IMR-90 (cell line): ENCODE data around the gene NUBPL. TPM values are rescaled to one million over a fixed set of nuclear protein-coding genes. Genes with fewer than 3 reads are reported as not detected.

Experiments
- ATAC-seq: fragments of 200-7000 bp; cut with Tn5 transposase; 2 replicates; pipeline ENCODE4 v1.9.1; 2020; ENCODE audit warnings: low read depth, mild to moderate bottlenecking, moderate library complexity
- BruUV-seq: library from RNA; stranded (reverse); fragments of 400-500 nt; replicated peaks from 2 replicates; lab custom pipeline; 2021; lab: Mats Ljungman, UMichigan
- CTCF ChIA-PET: fragments of 300-600 bp; formaldehyde crosslinking; extraction: SDS; loops from one replicate; lab custom pipeline; 2021; ENCODE audit warnings: antibody characterized with exemption; lab: Yijun Ruan, JAX
- POLR2A ChIA-PET: fragments of 300-600 bp; sonication (Branson Sonifier 250); formaldehyde crosslinking; loops from one replicate; lab custom pipeline; 2022; ENCODE audit warnings: antibody characterized with exemption; ENCODE audit not compliant: unreplicated experiment; lab: Charles Lee
- DNase-seq: peaks from one replicate; pipeline ENCODE4 v3.0.0; 2013
- H2AFZ ChIP-seq: replicated peaks from 2 replicates; pipeline ENCODE3; 2013; ENCODE audit warnings: low read length, mild to moderate bottlenecking; ENCODE audit not compliant: poor library complexity
- H2AK5ac ChIP-seq: 2 replicates; pipeline ENCODE4 v1.6.1; 2013; ENCODE audit warnings: low read depth, low read length, inconsistent platforms
- H2AK9ac ChIP-seq: replicated peaks from 2 replicates; pipeline ENCODE3; 2013; ENCODE audit warnings: mild to moderate bottlenecking, low read depth, low read length, moderate library complexity; ENCODE audit not compliant: poor library complexity
- H2BK120ac ChIP-seq: 2 replicates; pipeline ENCODE4 v1.6.1; 2013; ENCODE audit warnings: low read depth, low read length, inconsistent platforms
- H2BK15ac ChIP-seq: 3 replicates; pipeline ENCODE4 v1.6.1; 2013; ENCODE audit warnings: low read depth, low read length, inconsistent platforms
- H2BK20ac ChIP-seq: 2 replicates; pipeline ENCODE4 v1.6.1; 2013; ENCODE audit warnings: low read depth, mild to moderate bottlenecking, inconsistent platforms, low read length, moderate library complexity
- H2BK5ac ChIP-seq: 2 replicates; pipeline ENCODE4 v1.6.1; 2013; ENCODE audit warnings: mild to moderate bottlenecking, low read depth, low read length, inconsistent platforms; ENCODE audit not compliant: poor library complexity, severe bottlenecking
- H3K14ac ChIP-seq: replicated peaks from 2 replicates; pipeline ENCODE4 v1.6.1; 2013; ENCODE audit warnings: low read depth, low read length, inconsistent platforms
- H3K18ac ChIP-seq: 2 replicates; pipeline ENCODE4 v1.6.1; 2013; ENCODE audit warnings: low read depth, low read length, control low read depth
- H3K23ac ChIP-seq: 2 replicates; pipeline ENCODE4 v1.6.1; 2013; ENCODE audit warnings: low read depth, low read length, inconsistent platforms
- H3K27ac ChIP-seq: 2 replicates; pipeline ENCODE4 v1.5.1; 2013; ENCODE audit warnings: mild to moderate bottlenecking, control low read depth, low read length; ENCODE audit not compliant: insufficient read depth
- H3K27me3 ChIP-seq: 2 replicates; pipeline ENCODE4 v1.6.1; 2013; ENCODE audit warnings: low read length; ENCODE audit not compliant: control insufficient read depth, insufficient read depth
- H3K36me3 ChIP-seq: 2 replicates; pipeline ENCODE4 v1.6.1; 2013; ENCODE audit warnings: low read length, mixed read lengths; ENCODE audit not compliant: control insufficient read depth, insufficient read depth
- H3K4ac ChIP-seq: 2 replicates; pipeline ENCODE4 v1.6.1; 2013; ENCODE audit warnings: low read depth, low read length, inconsistent platforms
- H3K4me1 ChIP-seq: 2 replicates; pipeline ENCODE4 v1.6.1; 2013; ENCODE audit warnings: low read length, mixed read lengths; ENCODE audit not compliant: control insufficient read depth, insufficient read depth
- H3K4me2 ChIP-seq: 2 replicates; pipeline ENCODE4 v1.6.1; 2013; ENCODE audit warnings: low read depth, mild to moderate bottlenecking, control low read depth, low read length, moderate library complexity
- H3K4me3 ChIP-seq: 2 replicates; pipeline ENCODE4 v1.5.1; 2013; ENCODE audit warnings: low read depth, mild to moderate bottlenecking, control low read depth, low read length, moderate library complexity; ENCODE audit not compliant: insufficient read depth
- H3K56ac ChIP-seq: 2 replicates; pipeline ENCODE4 v1.6.1; 2013; ENCODE audit warnings: low read length, inconsistent platforms; ENCODE audit not compliant: insufficient read depth; ENCODE audit errors: extremely low read depth
- H3K79me1 ChIP-seq, 2 experiments: 2 replicates each; pipeline ENCODE4 v1.6.1; 2013; ENCODE audit warnings: low read length in 2 of 2, inconsistent platforms in 1 of 2, low read depth in 1 of 2
- H3K9ac ChIP-seq: 2 replicates; pipeline ENCODE4 v1.6.1; 2013; ENCODE audit warnings: low read depth, low read length, control low read depth
- H3K9me1 ChIP-seq: 2 replicates; pipeline ENCODE4 v1.6.1; 2013; ENCODE audit warnings: low read length, inconsistent platforms; ENCODE audit not compliant: insufficient read depth
- H3K9me3 ChIP-seq: 2 replicates; pipeline ENCODE4 v1.6.1; 2013; ENCODE audit warnings: low read length; ENCODE audit not compliant: control insufficient read depth, insufficient read depth
- H4K20me1 ChIP-seq: 2 replicates; pipeline ENCODE4 v1.6.1; 2013; ENCODE audit warnings: low read length, inconsistent platforms; ENCODE audit not compliant: insufficient read depth
- H4K5ac ChIP-seq: 2 replicates; pipeline ENCODE4 v1.6.1; 2013; ENCODE audit warnings: mild to moderate bottlenecking, low read depth, low read length, control low read depth
- H4K8ac ChIP-seq, 2 experiments: 2 replicates each; pipeline ENCODE4 v1.6.1; 2013; ENCODE audit warnings: low read depth in 2 of 2, low read length in 2 of 2, control low read depth in 1 of 2, inconsistent platforms in 1 of 2
- H4K91ac ChIP-seq: 2 replicates; pipeline ENCODE4 v1.6.1; 2013; ENCODE audit warnings: low read depth, low read length, inconsistent platforms; ENCODE audit not compliant: insufficient read depth
- BHLHE40 ChIP-seq: fragments of 150-350 bp; IDR thresholded peaks from 2 replicates; pipeline ENCODE4 v1.6.1; 2016; ENCODE audit warnings: mild to moderate bottlenecking, low read depth, low read length
- CEBPB ChIP-seq: IDR thresholded peaks from 2 replicates; pipeline ENCODE4 v1.6.1; 2012; ENCODE audit warnings: low read depth, low read length, improper control_type of control experiment
- ELK1 ChIP-seq: fragments of 150-350 bp; IDR thresholded peaks from 2 replicates; pipeline ENCODE4 v1.6.1; 2016; ENCODE audit warnings: low read depth, mild to moderate bottlenecking, low read length, moderate library complexity, borderline replicate concordance
- MAFK ChIP-seq: IDR thresholded peaks from 2 replicates; pipeline ENCODE4 v1.6.1; 2012; ENCODE audit warnings: low read depth, low read length, improper control_type of control experiment
- MXI1 ChIP-seq: IDR thresholded peaks from 2 replicates; pipeline ENCODE4 v1.6.1; 2012; ENCODE audit warnings: low read depth, mild to moderate bottlenecking, low read length, moderate library complexity, borderline replicate concordance
- NFE2L2 ChIP-seq: fragments of 150-350 bp; IDR thresholded peaks from 2 replicates; pipeline ENCODE4 v1.6.1; 2016; ENCODE audit warnings: low read depth, mild to moderate bottlenecking, low read length
- RAD21 ChIP-seq: IDR thresholded peaks from 2 replicates; pipeline ENCODE4 v1.6.1; 2012; ENCODE audit warnings: low read length, improper control_type of control experiment
- WGBS, 2 experiments: methylation state at CpG; one replicate each; pipeline versions ENCODE4 v1.1.5 to v1.1.7; 2013; ENCODE audit warnings: missing lambda C conversion rate in 2 of 2; ENCODE audit not compliant: insufficient read length in 1 of 2; ENCODE audit errors: extremely low coverage in 2 of 2; 5-methylcytosine and 5-hydroxymethylcytosine counted together
- dilution Hi-C: fragments of 300-500 bp; cut with HindIII; formaldehyde crosslinking; loops from one replicate; pipeline ENCODE4 v1.14.3; 2018; ENCODE audit warnings: low sequenced_read_pairs; ENCODE audit not compliant: unreplicated experiment
- in situ Hi-C: fragments of 300-500 bp; cut with MboI; formaldehyde crosslinking; loops from 3 replicates; pipeline ENCODE4 v1.14.3; 2019; ENCODE audit warnings: low sequenced_read_pairs, inconsistent platforms, mixed read lengths
- intact Hi-C: fragments of 100-400 bp; cut with micrococcal nuclease; formaldehyde crosslinking; loops from 2 replicates; pipeline ENCODE4 v1.10.0; 2022
- polyA plus RNA-seq, 3 experiments: library from polyadenylated mRNA; depleted of rRNA; stranded (reverse); fragments of >200 nt; gene quantifications; 2 replicates each; pipeline ENCODE4 v1.2.3, GENCODE V29; 2012; ENCODE audit warnings: low replicate concordance in 1 of 3
- total RNA-seq: library from RNA; depleted of rRNA; stranded (reverse); fragments of >200 nt; gene quantifications from 2 replicates; pipeline ENCODE4 v1.2.3, GENCODE V29; 2012

NUBPL gene
- total and polyA plus RNA-seq, 2 of the 4 experiments (the other 2 are of a cell fraction): 5.4 to 11.5 TPM

- H2BK15ac ChIP-seq: no peak overlapping the region
- ChIA-PET POLR2A (no interaction called here), CTCF (interaction anchor here (0.6 to 0.8 kb wide), 2 partner anchors 10 to 1111 kb away, joined by 3 to 4 read pairs; no protein-coding TSS in a partner anchor)
- BruUV-seq: no TSS peak
- no peak overlapping the region for H3K18ac ChIP-seq
- no peaks in the 10 kb centered on the region for H3K9me3 ChIP-seq
- no peak overlapping the region for H4K91ac ChIP-seq
- H2BK5ac ChIP-seq: no peak overlapping the region
- in situ Hi-C loops: no loop called here
- H3K79me1 ChIP-seq: no peaks in the 10 kb centered on the region
- no peak overlapping the region for H2AK5ac ChIP-seq
- ATAC-seq (no peak), DNase-seq (no peak)
- no peak overlapping the region for H3K14ac ChIP-seq
- H4K8ac ChIP-seq: no peak overlapping the region
- H2BK120ac ChIP-seq: no peak overlapping the region
- dilution Hi-C loops: no loop called here
- TF ChIP-seq NFE2L2: no peak
- TF ChIP-seq RAD21: no peak
- TF ChIP-seq MAFK: no peak
- no peak for TF ChIP-seq BHLHE40
- no peak for TF ChIP-seq CEBPB
- TF ChIP-seq MXI1: no peak
- no peak for TF ChIP-seq ELK1
- H3K23ac ChIP-seq: no peak overlapping the region
- H3K9ac ChIP-seq: no peak overlapping the region
- 0 out of 2 replicates have a peak, but pooled peaks cover 2% of the 10 kb centered on the region for H3K4me1 ChIP-seq
- no peak overlapping the region for H3K27ac ChIP-seq
- H3K4me2 ChIP-seq: no peak overlapping the region
- no peak overlapping the region for H3K4me3 ChIP-seq
- no peaks in the 10 kb centered on the region for H3K36me3 ChIP-seq
- no peak overlapping the region for H2AK9ac ChIP-seq
- H2BK20ac ChIP-seq: no peak overlapping the region
- no peaks in the 10 kb centered on the region; the same call in 1 of the 2 replicates for H3K9me1 ChIP-seq
- intact Hi-C loops: no loop called here
- H3K4ac ChIP-seq: no peak overlapping the region
- H3K27me3 ChIP-seq: no peaks in the 10 kb centered on the region
- H4K5ac ChIP-seq: no peak overlapping the region
- no peak overlapping the region for H3K56ac ChIP-seq
- no peak overlapping the region for H2AFZ ChIP-seq
- no peaks in the 10 kb centered on the region for H4K20me1 ChIP-seq
- 100% methylated on average over 1 of the region's 3 CpGs; no CpG with 5 or more reads in 1 of the 2 experiments for WGBS, 2 experiments
Observed at GRCh38 chr14:31580234-31580633, 19.0 kb downstream of the NUBPL start.
